A549 (cell line): Measurements from ENCODE around the gene SPATA1. TPM values are rescaled to one million over a fixed set of nuclear protein-coding genes. Genes with fewer than 3 reads are reported as not detected.

Experiments
- ATAC-seq, 2 experiments: fragments of 200-7000 bp in 1 of 2; fragments of >200 bp in 1 of 2; cut with Nextera tagmentation in 1 of 2; cut with Tn5 transposase in 1 of 2; 3 replicates each; pipeline versions ENCODE4 v1.8.0 to v1.9.1; 2018 to 2020; ENCODE audit warnings: mild to moderate bottlenecking in 1 of 2, moderate library complexity in 1 of 2
- CTCF ChIA-PET: fragments of 300-600 bp; sonication (Branson Sonifier 250); formaldehyde crosslinking; extraction: SDS; loops from one replicate; lab custom pipeline; 2021; ENCODE audit warnings: antibody characterized with exemption, inconsistent platforms; lab: Yijun Ruan, JAX
- POLR2A ChIA-PET: fragments of 350-600 bp; formaldehyde crosslinking; extraction: SDS; loops from one replicate; lab custom pipeline; 2021; ENCODE audit warnings: antibody characterized with exemption, inconsistent platforms; lab: Yijun Ruan, JAX
- DNase-seq, 2 experiments: peaks; one replicate each; pipeline versions ENCODE4 v3.0.0 to v3.0.0-alpha.2; 2011 to 2016; ENCODE audit warnings: low read depth in 1 of 2, low spot score in 1 of 2
- FAIRE-seq: peaks from 2 replicates; lab custom pipeline; 2011; peaks lifted over from hg19 to GRCh38; lab: Jason Lieb, UNC
- H3K27ac ChIP-seq, 2 experiments: fragments of >200 bp; sonication (Bioruptor Twin); formaldehyde crosslinking; 3 replicates each; pipeline ENCODE4 v1.5.1; 2016 to 2017
- H3K4me1 ChIP-seq: fragments of >200 bp; sonication (Bioruptor Twin); formaldehyde crosslinking; 3 replicates; pipeline ENCODE4 v1.6.1; 2016
- H3K4me2 ChIP-seq: fragments of >200 bp; sonication (Bioruptor Twin); formaldehyde crosslinking; 3 replicates; pipeline ENCODE4 v1.6.1; 2016
- H3K4me3 ChIP-seq: fragments of >200 bp; sonication (Bioruptor Twin); formaldehyde crosslinking; 3 replicates; pipeline ENCODE4 v1.5.1; 2016
- H3K9me3 ChIP-seq: fragments of >200 bp; sonication (Bioruptor Twin); formaldehyde crosslinking; 3 replicates; pipeline ENCODE4 v1.6.1; 2016
- BHLHE40 ChIP-seq: IDR thresholded peaks from 2 replicates; pipeline ENCODE4 v1.6.1; 2012; ENCODE audit warnings: low read depth, low read length, inconsistent platforms
- CBX2 ChIP-seq: fragments of 200-600 bp; sonication (generic); IDR thresholded peaks from 2 replicates; pipeline ENCODE4 v1.6.1; 2016; ENCODE audit warnings: low read depth, mild to moderate bottlenecking, borderline replicate concordance
- CBX8 ChIP-seq: fragments of 200-600 bp; sonication (generic); IDR thresholded peaks from 2 replicates; pipeline ENCODE4 v1.6.1; 2016
- CEBPB ChIP-seq, 2 experiments: fragments of >200 bp in 1 of 2; sonication (Bioruptor Twin) in 1 of 2; formaldehyde crosslinking in 1 of 2; IDR thresholded peaks; 2 replicates each; pipeline ENCODE4 v1.6.1; 2012 to 2016
- CHD2 ChIP-seq: fragments of 150-350 bp; IDR thresholded peaks from 2 replicates; pipeline ENCODE4 v1.6.1; 2014; ENCODE audit warnings: low read length; ENCODE audit not compliant: partially characterized antibody
- EHMT2 ChIP-seq: fragments of 200-600 bp; sonication (generic); IDR thresholded peaks from 2 replicates; pipeline ENCODE4 v1.6.1; 2016; ENCODE audit warnings: antibody characterized with exemption, low read depth, mild to moderate bottlenecking, moderate library complexity
- ESRRA ChIP-seq: fragments of 150-350 bp; IDR thresholded peaks from 2 replicates; pipeline ENCODE4 v1.6.1; 2014; ENCODE audit warnings: mild to moderate bottlenecking, low read length, borderline replicate concordance
- HEYL ChIP-seq: fragments of 250-450 bp; sonication (Bioruptor Pico); IDR thresholded peaks from 2 replicates; pipeline ENCODE4 v1.8.0; 2021; ENCODE audit warnings: mild to moderate bottlenecking, moderate library complexity
- HOXA7 ChIP-seq: fragments of 250-450 bp; sonication (Bioruptor Pico); IDR thresholded peaks from 2 replicates; pipeline ENCODE4 v1.5.0; 2020; ENCODE audit warnings: mild to moderate bottlenecking, moderate library complexity
- HOXB13 ChIP-seq: fragments of 250-450 bp; sonication (Bioruptor Pico); IDR thresholded peaks from 2 replicates; pipeline ENCODE4 v1.5.0; 2020; ENCODE audit warnings: low read depth, mild to moderate bottlenecking, moderate library complexity
- HOXB5 ChIP-seq: fragments of 250-450 bp; sonication (Bioruptor Pico); IDR thresholded peaks from 2 replicates; pipeline ENCODE4 v1.5.0; 2020; ENCODE audit warnings: mild to moderate bottlenecking, moderate library complexity
- JUN ChIP-seq, 2 experiments: fragments of >200 bp; sonication (Bioruptor Twin); formaldehyde crosslinking; IDR thresholded peaks; 2 replicates in 1 of 2; 3 replicates in 1 of 2; pipeline ENCODE4 v1.6.1; 2016 to 2017
- KDM1A ChIP-seq: fragments of 200-600 bp; sonication (generic); IDR thresholded peaks from 2 replicates; pipeline ENCODE4 v1.6.1; 2016; ENCODE audit warnings: low read depth, mild to moderate bottlenecking
- KDM5A ChIP-seq: fragments of 200-600 bp; sonication (generic); IDR thresholded peaks from 2 replicates; pipeline ENCODE4 v1.6.1; 2016; ENCODE audit warnings: antibody characterized with exemption, mild to moderate bottlenecking
- MAFK ChIP-seq: fragments of 450-650 bp; IDR thresholded peaks from 2 replicates; pipeline ENCODE4 v1.6.1; 2014; ENCODE audit not compliant: partially characterized antibody
- NFE2L2 ChIP-seq: fragments of 150-350 bp; conservative IDR thresholded peaks from 2 replicates; pipeline ENCODE4 v1.6.1; 2014; ENCODE audit warnings: low read length
- NPAS2 ChIP-seq: fragments of 250-450 bp; sonication (Bioruptor Pico); IDR thresholded peaks from 2 replicates; pipeline ENCODE4 v1.8.0; 2022; ENCODE audit warnings: mild to moderate bottlenecking, moderate library complexity, borderline replicate concordance
- NR3C1 ChIP-seq: fragments of >200 bp; sonication (Bioruptor Twin); formaldehyde crosslinking; IDR thresholded peaks from 3 replicates; pipeline ENCODE4 v1.6.1; 2017
- POLR2AphosphoS2 ChIP-seq: conservative IDR thresholded peaks from 2 replicates; pipeline ENCODE4 v1.6.1; 2012; ENCODE audit warnings: low read length, improper control_type of control experiment, inconsistent platforms
- RCOR1 ChIP-seq: fragments of 150-350 bp; IDR thresholded peaks from 2 replicates; pipeline ENCODE4 v1.6.1; 2014; ENCODE audit warnings: antibody characterized with exemption, low read length, low read depth
- RFX5 ChIP-seq: fragments of 450-650 bp; IDR thresholded peaks from 2 replicates; pipeline ENCODE4 v1.7.1; 2014; ENCODE audit warnings: antibody characterized with exemption, mild to moderate bottlenecking, moderate library complexity
- SREBF2 ChIP-seq: fragments of 450-650 bp; IDR thresholded peaks from 2 replicates; pipeline ENCODE4 v1.6.1; 2014; ENCODE audit warnings: mild to moderate bottlenecking, moderate library complexity
- TP53 ChIP-seq: fragments of 250-450 bp; sonication (Bioruptor Pico); IDR thresholded peaks from 2 replicates; pipeline ENCODE4 v1.5.0; 2021; ENCODE audit warnings: mild to moderate bottlenecking, moderate library complexity
- WGBS: methylation state at CpG from one replicate; pipeline ENCODE4 v1.1.6; 2017; ENCODE audit errors: missing lambda C conversion rate; 5-methylcytosine and 5-hydroxymethylcytosine counted together
- polyA plus RNA-seq, 4 experiments: library from polyadenylated mRNA; depleted of rRNA in 3 of 4; stranded (reverse); fragments of >200 nt; fragmentation: RNase III in 1 of 4; extraction: RNeasy Plus Mini Kit Qiagen cat#74134 plus additional on column Dnase treatment in 1 of 4; gene quantifications; 2 replicates in 3 of 4; 3 replicates in 1 of 4; pipeline ENCODE4 v1.2.3, GENCODE V29; 2011 to 2017
- TF ChIP-seq, protein P1 (sequence below): fragments of 200-600 bp; sonication (generic); IDR thresholded peaks from 2 replicates; pipeline ENCODE4 v1.6.1; 2016; ENCODE audit warnings: antibody characterized with exemption, mild to moderate bottlenecking, moderate library complexity
- TF ChIP-seq, protein P2 (sequence below): fragments of >200 bp; sonication (Bioruptor Twin); formaldehyde crosslinking; IDR thresholded peaks from 3 replicates; pipeline ENCODE4 v1.5.1; 2016
- TF ChIP-seq, protein P3 (sequence below): IDR thresholded peaks from 2 replicates; pipeline ENCODE4 v1.6.1; 2012; ENCODE audit warnings: low read depth, borderline replicate concordance
- TF ChIP-seq, protein P4 (sequence below): fragments of >200 bp; sonication (Bioruptor Twin); formaldehyde crosslinking; IDR thresholded peaks from 3 replicates; pipeline ENCODE4 v1.6.1; 2016
- TF ChIP-seq, protein P5 (sequence below): IDR thresholded peaks from 2 replicates; pipeline ENCODE4 v1.6.1; 2012
- TF ChIP-seq, protein P6 (sequence below): fragments of 150-350 bp; IDR thresholded peaks from 2 replicates; pipeline ENCODE4 v1.6.1; 2014; ENCODE audit warnings: low read depth, mild to moderate bottlenecking, low read length

The SPATA1 gene
- polyA plus RNA-seq, 2 of the 4 experiments (the other 2 are of a cell fraction), result 0.49 to 1.2 TPM

DNA sequence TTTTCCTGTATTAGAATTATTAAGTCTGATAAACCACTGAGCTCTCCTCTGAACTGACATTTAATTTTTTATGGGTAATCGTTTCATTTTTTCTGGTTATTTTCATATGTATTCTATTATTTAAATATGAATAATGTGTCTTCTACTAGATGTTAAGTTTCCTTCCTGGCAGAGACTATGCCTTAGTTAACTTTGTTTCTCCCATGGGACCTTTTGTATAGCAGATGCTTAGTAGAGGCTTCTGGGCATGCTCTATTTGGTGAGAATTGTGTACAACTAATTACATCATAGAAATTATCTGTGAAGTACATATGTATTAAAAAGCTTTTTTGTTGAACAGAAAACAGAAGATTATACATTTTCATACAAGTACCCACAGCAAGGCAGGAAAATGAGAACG lies 44.6 kb downstream of the SPATA1 start:
- no peak for DNase-seq
- H3K4me2 ChIP-seq, result no peak overlapping the region
- TF ChIP-seq RFX5 (no peak), HEYL (CRISPR knock-in tag) (no peak), HOXA7 (CRISPR knock-in tag) (no peak), HOXB5 (CRISPR knock-in tag) (no peak), CEBPB (IDR thresholded peaks at IDR 0.05) (no peak), SREBF2 (no peak), POLR2AphosphoS2 (no peak), BHLHE40 (no peak), KDM5A (no peak), NPAS2 (CRISPR knock-in tag) (no peak), KDM1A (no peak), CBX2 (no peak), CHD2 (no peak), HOXB13 (CRISPR knock-in tag) (no peak), EHMT2 (no peak)
- TF ChIP-seq, protein P1, sequence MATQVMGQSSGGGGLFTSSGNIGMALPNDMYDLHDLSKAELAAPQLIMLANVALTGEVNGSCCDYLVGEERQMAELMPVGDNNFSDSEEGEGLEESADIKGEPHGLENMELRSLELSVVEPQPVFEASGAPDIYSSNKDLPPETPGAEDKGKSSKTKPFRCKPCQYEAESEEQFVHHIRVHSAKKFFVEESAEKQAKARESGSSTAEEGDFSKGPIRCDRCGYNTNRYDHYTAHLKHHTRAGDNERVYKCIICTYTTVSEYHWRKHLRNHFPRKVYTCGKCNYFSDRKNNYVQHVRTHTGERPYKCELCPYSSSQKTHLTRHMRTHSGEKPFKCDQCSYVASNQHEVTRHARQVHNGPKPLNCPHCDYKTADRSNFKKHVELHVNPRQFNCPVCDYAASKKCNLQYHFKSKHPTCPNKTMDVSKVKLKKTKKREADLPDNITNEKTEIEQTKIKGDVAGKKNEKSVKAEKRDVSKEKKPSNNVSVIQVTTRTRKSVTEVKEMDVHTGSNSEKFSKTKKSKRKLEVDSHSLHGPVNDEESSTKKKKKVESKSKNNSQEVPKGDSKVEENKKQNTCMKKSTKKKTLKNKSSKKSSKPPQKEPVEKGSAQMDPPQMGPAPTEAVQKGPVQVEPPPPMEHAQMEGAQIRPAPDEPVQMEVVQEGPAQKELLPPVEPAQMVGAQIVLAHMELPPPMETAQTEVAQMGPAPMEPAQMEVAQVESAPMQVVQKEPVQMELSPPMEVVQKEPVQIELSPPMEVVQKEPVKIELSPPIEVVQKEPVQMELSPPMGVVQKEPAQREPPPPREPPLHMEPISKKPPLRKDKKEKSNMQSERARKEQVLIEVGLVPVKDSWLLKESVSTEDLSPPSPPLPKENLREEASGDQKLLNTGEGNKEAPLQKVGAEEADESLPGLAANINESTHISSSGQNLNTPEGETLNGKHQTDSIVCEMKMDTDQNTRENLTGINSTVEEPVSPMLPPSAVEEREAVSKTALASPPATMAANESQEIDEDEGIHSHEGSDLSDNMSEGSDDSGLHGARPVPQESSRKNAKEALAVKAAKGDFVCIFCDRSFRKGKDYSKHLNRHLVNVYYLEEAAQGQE, result no peak
- TF ChIP-seq, protein P2, sequence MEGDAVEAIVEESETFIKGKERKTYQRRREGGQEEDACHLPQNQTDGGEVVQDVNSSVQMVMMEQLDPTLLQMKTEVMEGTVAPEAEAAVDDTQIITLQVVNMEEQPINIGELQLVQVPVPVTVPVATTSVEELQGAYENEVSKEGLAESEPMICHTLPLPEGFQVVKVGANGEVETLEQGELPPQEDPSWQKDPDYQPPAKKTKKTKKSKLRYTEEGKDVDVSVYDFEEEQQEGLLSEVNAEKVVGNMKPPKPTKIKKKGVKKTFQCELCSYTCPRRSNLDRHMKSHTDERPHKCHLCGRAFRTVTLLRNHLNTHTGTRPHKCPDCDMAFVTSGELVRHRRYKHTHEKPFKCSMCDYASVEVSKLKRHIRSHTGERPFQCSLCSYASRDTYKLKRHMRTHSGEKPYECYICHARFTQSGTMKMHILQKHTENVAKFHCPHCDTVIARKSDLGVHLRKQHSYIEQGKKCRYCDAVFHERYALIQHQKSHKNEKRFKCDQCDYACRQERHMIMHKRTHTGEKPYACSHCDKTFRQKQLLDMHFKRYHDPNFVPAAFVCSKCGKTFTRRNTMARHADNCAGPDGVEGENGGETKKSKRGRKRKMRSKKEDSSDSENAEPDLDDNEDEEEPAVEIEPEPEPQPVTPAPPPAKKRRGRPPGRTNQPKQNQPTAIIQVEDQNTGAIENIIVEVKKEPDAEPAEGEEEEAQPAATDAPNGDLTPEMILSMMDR, result no peak
- TF ChIP-seq, protein P3, sequence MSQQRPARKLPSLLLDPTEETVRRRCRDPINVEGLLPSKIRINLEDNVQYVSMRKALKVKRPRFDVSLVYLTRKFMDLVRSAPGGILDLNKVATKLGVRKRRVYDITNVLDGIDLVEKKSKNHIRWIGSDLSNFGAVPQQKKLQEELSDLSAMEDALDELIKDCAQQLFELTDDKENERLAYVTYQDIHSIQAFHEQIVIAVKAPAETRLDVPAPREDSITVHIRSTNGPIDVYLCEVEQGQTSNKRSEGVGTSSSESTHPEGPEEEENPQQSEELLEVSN, result no peak
- WGBS, result 85% methylated on average over 2 of the region's 2 CpGs
- ATAC-seq, result no peak
- no peak for FAIRE-seq
- ChIA-PET CTCF (no interaction called here), POLR2A (no interaction called here)
- H3K4me3 ChIP-seq, result no peak overlapping the region
- H3K27ac ChIP-seq, result no peak overlapping the region
- H3K9me3 ChIP-seq, result no peaks in the 10 kb centered on the region
- no peaks in the 10 kb centered on the region for H3K4me1 ChIP-seq

DNA sequence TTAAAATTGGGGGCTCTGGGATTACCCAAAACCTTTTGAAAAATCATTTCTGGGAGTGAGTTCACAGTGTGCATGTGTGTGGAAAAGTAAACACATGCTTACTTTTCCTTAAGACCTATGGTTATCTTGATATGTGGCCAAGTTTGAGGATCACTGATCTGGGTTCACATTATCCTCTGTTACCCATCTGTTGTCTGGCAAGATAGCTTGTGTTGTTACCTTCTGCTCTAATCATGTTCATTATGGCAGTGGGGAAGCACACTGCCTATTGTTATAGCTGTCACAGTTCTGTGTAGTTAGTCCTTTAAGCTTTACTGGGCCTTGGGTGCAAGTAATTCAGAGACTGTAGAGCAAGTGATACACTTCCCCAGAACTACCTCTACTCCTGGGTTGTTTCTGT lies 63.0 kb downstream of the SPATA1 start:
- ChIA-PET POLR2A (no interaction called here), CTCF (interaction anchor here (0.5 kb wide), 1 partner anchor 40 kb away, joined by 3 read pairs; no protein-coding TSS in a partner anchor)
- Histone ChIP-seq H3K4me1 (peaks cover 6% of the 10 kb centered on the region; the same call in 1 of the 3 replicates), H3K4me2 (no peak overlapping the region), H3K27ac (no peak overlapping the region), H3K9me3 (no peaks in the 10 kb centered on the region), H3K4me3 (no peak overlapping the region)
- FAIRE-seq, result no peak
- ATAC-seq, result no peak
- no peak for DNase-seq
- TF ChIP-seq EHMT2 (no peak), MAFK (no peak), KDM1A (no peak), RCOR1 (no peak), KDM5A (no peak), TP53 (no peak), BHLHE40 (no peak), NR3C1 (no peak), ESRRA (no peak), CBX8 (no peak), HOXB5 (CRISPR knock-in tag) (no peak), JUN (IDR thresholded peaks at IDR 0.05) (no peak), NFE2L2 (no peak)
- TF ChIP-seq, protein P4, sequence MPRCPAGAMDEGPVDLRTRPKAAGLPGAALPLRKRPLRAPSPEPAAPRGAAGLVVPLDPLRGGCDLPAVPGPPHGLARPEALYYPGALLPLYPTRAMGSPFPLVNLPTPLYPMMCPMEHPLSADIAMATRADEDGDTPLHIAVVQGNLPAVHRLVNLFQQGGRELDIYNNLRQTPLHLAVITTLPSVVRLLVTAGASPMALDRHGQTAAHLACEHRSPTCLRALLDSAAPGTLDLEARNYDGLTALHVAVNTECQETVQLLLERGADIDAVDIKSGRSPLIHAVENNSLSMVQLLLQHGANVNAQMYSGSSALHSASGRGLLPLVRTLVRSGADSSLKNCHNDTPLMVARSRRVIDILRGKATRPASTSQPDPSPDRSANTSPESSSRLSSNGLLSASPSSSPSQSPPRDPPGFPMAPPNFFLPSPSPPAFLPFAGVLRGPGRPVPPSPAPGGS, result no peak
- TF ChIP-seq, protein P5, sequence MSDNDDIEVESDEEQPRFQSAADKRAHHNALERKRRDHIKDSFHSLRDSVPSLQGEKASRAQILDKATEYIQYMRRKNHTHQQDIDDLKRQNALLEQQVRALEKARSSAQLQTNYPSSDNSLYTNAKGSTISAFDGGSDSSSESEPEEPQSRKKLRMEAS, result no peak
- TF ChIP-seq, protein P6, sequence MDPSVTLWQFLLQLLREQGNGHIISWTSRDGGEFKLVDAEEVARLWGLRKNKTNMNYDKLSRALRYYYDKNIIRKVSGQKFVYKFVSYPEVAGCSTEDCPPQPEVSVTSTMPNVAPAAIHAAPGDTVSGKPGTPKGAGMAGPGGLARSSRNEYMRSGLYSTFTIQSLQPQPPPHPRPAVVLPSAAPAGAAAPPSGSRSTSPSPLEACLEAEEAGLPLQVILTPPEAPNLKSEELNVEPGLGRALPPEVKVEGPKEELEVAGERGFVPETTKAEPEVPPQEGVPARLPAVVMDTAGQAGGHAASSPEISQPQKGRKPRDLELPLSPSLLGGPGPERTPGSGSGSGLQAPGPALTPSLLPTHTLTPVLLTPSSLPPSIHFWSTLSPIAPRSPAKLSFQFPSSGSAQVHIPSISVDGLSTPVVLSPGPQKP, result no peak
